Activated naive CD8-positive, alpha-beta T cell treated with anti-CD3 and anti-CD28 coated beads for 36 hours (primary cell): Measurements from ENCODE around the gene LEF1. TPM values are rescaled to one million over a fixed set of nuclear protein-coding genes. Genes with fewer than 3 reads are reported as not detected.
A peak's percentile ranks its signal among the peaks of the same experiment; 100 is the strongest.

ENCODE experiments used
- DNase-seq: peaks from one replicate; pipeline ENCODE4 v3.0.0; 2021
- H3K27ac Mint-ChIP-seq: one replicate; pipeline ENCODE4 v1.8.0; 2022; ENCODE audit warnings: mild to moderate bottlenecking, moderate library complexity, mixed read lengths
- H3K27me3 Mint-ChIP-seq: one replicate; pipeline ENCODE4 v1.8.0; 2022; ENCODE audit warnings: mild to moderate bottlenecking, mixed read lengths
- H3K36me3 Mint-ChIP-seq: one replicate; pipeline ENCODE4 v1.8.0; 2021; ENCODE audit warnings: mild to moderate bottlenecking, mixed read lengths
- H3K4me1 Mint-ChIP-seq: one replicate; pipeline ENCODE4 v1.8.0; 2021; ENCODE audit warnings: mixed read lengths
- H3K4me3 Mint-ChIP-seq: one replicate; pipeline ENCODE4 v1.8.0; 2022; ENCODE audit warnings: mild to moderate bottlenecking, moderate library complexity, mixed read lengths
- H3K9me3 Mint-ChIP-seq: one replicate; pipeline ENCODE4 v1.8.0; 2022; ENCODE audit warnings: mixed read lengths
- total RNA-seq, 2 experiments: library from RNA; stranded (reverse); gene quantifications; one replicate each; pipeline ENCODE4 v1.2.3, GENCODE V29; 2021

LEF1 gene
- total RNA-seq, 2 experiments from 2014 or later: 211 to 239 TPM

DNA sequence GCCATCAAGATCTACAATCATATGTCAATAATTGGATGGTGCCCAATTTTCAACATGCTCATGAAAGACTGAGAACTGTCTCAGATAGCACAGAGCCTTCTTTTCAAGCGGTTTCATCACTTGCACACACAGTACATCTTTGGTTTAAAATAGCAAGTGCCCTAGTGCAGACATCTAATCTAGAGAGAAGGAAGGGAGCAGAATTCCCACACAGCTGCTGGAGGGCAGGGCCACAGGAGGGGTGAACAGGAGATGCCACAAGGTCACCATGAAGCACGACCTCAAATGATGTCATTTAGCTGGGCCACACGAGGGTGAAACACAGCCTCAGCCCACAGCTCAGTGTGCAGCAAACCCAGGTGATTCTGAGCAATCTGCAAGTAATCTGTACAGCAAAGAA lies 24.3 kb downstream of the LEF1 start:
- Mint-ChIP-seq H3K36me3 (peaks cover 35% of the 10 kb centered on the region), H3K27ac (peak overlapping the region; percentile 94), H3K4me3 (peak overlapping the region; percentile 62)

GRCh38 chr4:108143515-108143914 lies 25.2 kb downstream of the LEF1 start:
- H3K4me1 Mint-ChIP-seq: peaks cover 86% of the 10 kb centered on the region
- H3K36me3 Mint-ChIP-seq: peaks cover 36% of the 10 kb centered on the region
- no peak for DNase-seq
- peak overlapping the region; percentile 94 for H3K27ac Mint-ChIP-seq
- H3K4me3 Mint-ChIP-seq: peak overlapping the region; percentile 62
- H3K27me3 Mint-ChIP-seq: no peaks in the 10 kb centered on the region
- H3K9me3 Mint-ChIP-seq: no peaks in the 10 kb centered on the region

More for the DNA sequence above, 24.3 kb downstream of the LEF1 start:
- H3K9me3 Mint-ChIP-seq: no peaks in the 10 kb centered on the region
- no peaks in the 10 kb centered on the region for H3K27me3 Mint-ChIP-seq
- DNase-seq: peak; percentile 63
- peaks cover 82% of the 10 kb centered on the region for H3K4me1 Mint-ChIP-seq

DNA sequence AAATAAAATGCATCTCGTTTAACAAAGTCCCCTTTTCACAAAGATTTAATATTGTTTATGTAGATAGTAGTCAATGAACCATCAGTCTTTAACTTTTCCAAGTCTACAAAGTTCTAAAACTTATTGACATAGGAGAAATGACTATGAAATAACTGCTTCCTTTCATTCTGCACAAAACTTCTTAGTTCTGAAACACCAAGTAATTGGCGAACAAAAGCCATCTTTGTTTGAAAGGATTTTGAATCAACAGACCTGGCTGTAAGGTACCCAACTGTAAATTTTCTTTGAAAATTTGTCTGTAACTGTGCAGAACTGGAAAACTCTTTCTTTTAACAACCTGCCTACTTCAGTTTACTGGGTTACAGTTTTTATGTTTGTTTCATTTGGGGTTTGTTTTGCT lies 25.9 kb downstream of the LEF1 start:
- Mint-ChIP-seq H3K9me3 (no peaks in the 10 kb centered on the region), H3K4me3 (peak overlapping the region; percentile 62), H3K27me3 (no peaks in the 10 kb centered on the region), H3K4me1 (peaks cover 84% of the 10 kb centered on the region), H3K27ac (peak overlapping the region; percentile 94), H3K36me3 (peaks cover 38% of the 10 kb centered on the region)
- DNase-seq: no peak

DNA sequence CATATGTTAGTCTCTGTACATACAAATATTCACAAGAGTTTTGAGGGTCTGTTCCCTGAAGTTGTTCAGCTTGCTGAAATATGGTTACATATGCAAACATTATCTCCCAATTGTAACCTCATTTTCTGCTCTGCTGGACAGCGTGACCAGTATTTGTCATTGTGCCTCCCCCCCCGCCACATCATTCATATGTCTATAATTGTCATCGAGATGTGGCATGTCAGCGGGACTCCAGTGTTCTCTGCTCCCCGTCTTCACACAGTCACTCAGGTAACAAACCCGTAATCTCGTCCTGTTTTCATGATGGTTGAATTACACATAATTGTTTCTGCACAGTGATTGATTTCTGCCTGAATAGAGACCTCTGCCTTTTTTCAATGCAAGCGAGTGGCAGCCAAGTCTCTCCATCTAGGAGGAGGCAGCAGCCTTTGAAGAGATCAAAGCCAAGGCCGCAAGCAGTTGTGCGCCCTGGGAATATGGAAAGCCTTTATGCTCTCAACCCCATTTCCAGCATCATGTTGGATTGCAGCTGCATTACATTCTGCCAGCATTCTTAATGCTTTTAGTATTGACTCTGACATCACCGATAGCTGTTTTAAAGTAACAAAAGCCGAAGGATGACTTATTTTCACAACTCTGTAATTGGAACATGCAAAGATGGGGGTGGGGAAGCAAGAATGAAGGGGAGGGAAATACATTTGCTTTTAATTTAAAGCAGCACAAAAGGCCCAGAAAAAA lies 27.4 kb downstream of the LEF1 start:
- peaks cover 76% of the 10 kb centered on the region for H3K4me1 Mint-ChIP-seq
- no peak for DNase-seq
- H3K9me3 Mint-ChIP-seq: no peaks in the 10 kb centered on the region
- H3K36me3 Mint-ChIP-seq: peaks cover 41% of the 10 kb centered on the region
- peak overlapping the region; percentile 69 for H3K4me3 Mint-ChIP-seq
- H3K27me3 Mint-ChIP-seq: no peaks in the 10 kb centered on the region
- peak overlapping the region; percentile 98 for H3K27ac Mint-ChIP-seq

- H3K36me3 Mint-ChIP-seq: peaks cover 38% of the 10 kb centered on the region
- H3K4me1 Mint-ChIP-seq: peaks cover 76% of the 10 kb centered on the region
- no peaks in the 10 kb centered on the region for H3K9me3 Mint-ChIP-seq
- H3K27me3 Mint-ChIP-seq: no peaks in the 10 kb centered on the region
- H3K27ac Mint-ChIP-seq: peak overlapping the region; percentile 98
- peak overlapping the region; percentile 81 for H3K4me3 Mint-ChIP-seq
- no peak for DNase-seq
These were observed 28.4 kb downstream of the LEF1 start for GRCh38 chr4:108140328-108140727.

- Mint-ChIP-seq H3K27ac (peak overlapping the region; percentile 98), H3K4me1 (peaks cover 81% of the 10 kb centered on the region), H3K27me3 (no peaks in the 10 kb centered on the region), H3K4me3 (peak overlapping the region; percentile 74), H3K36me3 (peaks cover 36% of the 10 kb centered on the region), H3K9me3 (no peaks in the 10 kb centered on the region)
- no peak for DNase-seq
These were observed 29.6 kb downstream of the LEF1 start for GRCh38 chr4:108139089-108139488.

DNA sequence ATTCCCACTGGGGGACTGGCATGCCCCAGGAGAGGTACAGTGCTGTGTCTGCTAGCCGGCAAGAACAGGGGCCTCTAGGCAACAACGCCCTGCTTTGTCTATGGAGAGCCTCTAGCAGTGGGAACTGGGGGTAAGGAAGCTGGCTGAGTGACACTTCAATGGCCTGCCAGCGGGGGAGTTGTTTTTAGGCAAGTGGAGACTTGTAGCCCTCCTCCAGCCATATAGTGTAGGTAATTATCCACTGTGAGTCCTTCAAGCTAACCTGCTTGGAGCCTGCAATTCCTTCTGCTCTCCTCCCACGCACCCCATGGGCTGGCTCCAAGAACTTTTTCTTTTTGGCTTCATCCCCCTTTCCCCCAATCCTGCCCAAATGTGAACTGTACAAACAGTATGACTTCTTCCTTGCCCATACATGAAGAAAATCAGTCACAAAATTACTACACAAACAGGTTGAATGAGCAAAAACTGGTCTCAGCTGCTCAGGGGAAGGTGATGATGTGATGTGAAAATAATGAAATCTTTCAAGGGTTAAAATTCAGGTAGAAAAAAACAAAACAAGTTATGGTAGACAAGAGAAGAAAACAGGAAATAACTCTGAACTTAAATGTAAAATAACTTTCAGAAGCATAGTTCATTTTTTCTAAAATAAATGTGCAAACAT lies 33.1 kb downstream of the LEF1 start:
- Mint-ChIP-seq H3K27ac (peak overlapping the region; percentile 91), H3K4me1 (peaks cover 77% of the 10 kb centered on the region), H3K4me3 (peak overlapping the region; percentile 69), H3K36me3 (peaks cover 41% of the 10 kb centered on the region), H3K27me3 (no peaks in the 10 kb centered on the region), H3K9me3 (no peaks in the 10 kb centered on the region)
- no peak for DNase-seq

GRCh38 chr4:108130955-108131354 lies 37.8 kb downstream of the LEF1 start:
- Mint-ChIP-seq H3K27ac (peak overlapping the region; percentile 83), H3K27me3 (no peaks in the 10 kb centered on the region), H3K36me3 (peaks cover 46% of the 10 kb centered on the region), H3K4me3 (no peak overlapping the region), H3K4me1 (peaks cover 85% of the 10 kb centered on the region), H3K9me3 (no peaks in the 10 kb centered on the region)
- DNase-seq: no peak

- Mint-ChIP-seq H3K4me3 (peak overlapping the region; percentile 30), H3K4me1 (peaks cover 80% of the 10 kb centered on the region), H3K9me3 (no peaks in the 10 kb centered on the region), H3K36me3 (peaks cover 50% of the 10 kb centered on the region), H3K27me3 (no peaks in the 10 kb centered on the region), H3K27ac (peak overlapping the region; percentile 83)
- no peak for DNase-seq
These were observed 39.5 kb downstream of the LEF1 start for GRCh38 chr4:108129196-108129595.

DNA sequence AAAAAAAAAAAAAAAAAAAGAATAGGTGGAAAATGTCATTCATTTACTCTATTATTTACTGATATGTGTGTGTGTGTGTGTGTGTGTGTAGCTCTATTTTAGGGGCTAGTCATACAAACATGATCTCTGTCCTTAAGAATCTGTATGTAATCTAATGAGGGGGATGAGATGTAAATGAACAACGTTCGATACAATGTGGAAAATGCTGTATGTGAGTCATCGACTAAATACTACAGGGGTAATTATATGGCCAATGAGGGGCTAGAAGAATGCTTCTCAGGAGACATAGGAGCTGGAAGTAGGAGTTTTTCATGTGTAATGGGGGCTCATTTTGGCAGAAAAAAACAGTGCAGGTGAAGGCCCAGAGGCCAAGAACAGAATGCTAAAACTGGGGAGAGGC lies 41.9 kb downstream of the LEF1 start:
- Mint-ChIP-seq H3K27ac (peak overlapping the region; percentile 83), H3K4me1 (peaks cover 75% of the 10 kb centered on the region), H3K36me3 (peaks cover 50% of the 10 kb centered on the region), H3K9me3 (no peaks in the 10 kb centered on the region), H3K27me3 (no peaks in the 10 kb centered on the region), H3K4me3 (peak overlapping the region; percentile 50)
- DNase-seq: no peak

DNA sequence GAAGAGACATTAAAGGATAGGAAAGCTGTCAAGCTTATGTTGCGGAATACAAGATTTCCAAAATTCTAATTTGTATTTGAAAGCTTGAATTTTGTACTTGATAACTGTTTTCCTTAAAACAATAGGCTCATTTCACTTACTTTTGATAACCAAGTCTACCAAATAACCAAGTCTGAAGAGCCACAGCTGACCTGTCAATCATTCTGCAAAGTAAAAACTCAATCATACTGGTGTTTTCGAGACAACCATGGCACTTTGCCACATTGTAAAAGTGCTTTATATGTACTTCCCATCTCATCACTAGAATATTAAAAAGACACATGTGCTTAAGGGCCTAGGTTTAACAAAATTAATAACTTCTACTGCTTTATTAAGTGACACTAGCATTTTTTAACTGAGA lies 47.9 kb downstream of the LEF1 start:
- no peaks in the 10 kb centered on the region for H3K9me3 Mint-ChIP-seq
- H3K36me3 Mint-ChIP-seq: peaks cover 48% of the 10 kb centered on the region
- peaks cover 78% of the 10 kb centered on the region for H3K4me1 Mint-ChIP-seq
- H3K4me3 Mint-ChIP-seq: peak overlapping the region; percentile 15
- DNase-seq: no peak
- no peaks in the 10 kb centered on the region for H3K27me3 Mint-ChIP-seq
- H3K27ac Mint-ChIP-seq: peak overlapping the region; percentile 69

DNA sequence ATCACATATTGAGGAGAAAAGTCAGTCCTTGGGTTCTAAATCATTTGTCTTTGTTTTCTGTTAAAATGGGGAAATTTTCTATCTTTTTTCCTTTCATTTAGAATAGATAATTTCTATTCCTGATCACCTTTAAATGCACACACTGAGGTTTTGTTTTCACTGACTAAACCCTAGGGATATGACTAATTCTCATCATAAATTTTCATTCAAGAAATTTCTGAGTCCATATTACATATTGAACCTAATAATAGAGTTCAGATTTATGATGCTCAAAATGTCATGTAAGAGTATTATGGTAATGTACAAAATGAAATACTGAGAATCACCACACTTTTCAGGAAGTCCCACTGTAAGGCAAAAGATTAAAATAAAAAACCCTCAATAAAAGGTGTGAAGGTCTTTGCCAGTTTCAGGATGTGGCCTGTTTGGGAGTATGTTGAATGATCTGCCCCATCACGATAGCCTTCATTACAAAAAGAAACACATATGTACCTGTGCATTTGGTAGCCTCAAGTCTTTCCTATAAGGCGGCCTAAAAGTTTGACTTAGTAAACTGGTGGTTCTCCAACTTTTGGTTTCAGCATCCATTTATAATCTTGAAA lies 49.4 kb downstream of the LEF1 start:
- Mint-ChIP-seq H3K9me3 (no peaks in the 10 kb centered on the region), H3K36me3 (peaks cover 46% of the 10 kb centered on the region), H3K27ac (peak overlapping the region; percentile 96), H3K4me1 (peaks cover 81% of the 10 kb centered on the region), H3K27me3 (no peaks in the 10 kb centered on the region), H3K4me3 (peak overlapping the region; percentile 44)
- DNase-seq: no peak

- no peaks in the 10 kb centered on the region for H3K27me3 Mint-ChIP-seq
These were observed 50.2 kb downstream of the LEF1 start for GRCh38 chr4:108118505-108118904.

DNA sequence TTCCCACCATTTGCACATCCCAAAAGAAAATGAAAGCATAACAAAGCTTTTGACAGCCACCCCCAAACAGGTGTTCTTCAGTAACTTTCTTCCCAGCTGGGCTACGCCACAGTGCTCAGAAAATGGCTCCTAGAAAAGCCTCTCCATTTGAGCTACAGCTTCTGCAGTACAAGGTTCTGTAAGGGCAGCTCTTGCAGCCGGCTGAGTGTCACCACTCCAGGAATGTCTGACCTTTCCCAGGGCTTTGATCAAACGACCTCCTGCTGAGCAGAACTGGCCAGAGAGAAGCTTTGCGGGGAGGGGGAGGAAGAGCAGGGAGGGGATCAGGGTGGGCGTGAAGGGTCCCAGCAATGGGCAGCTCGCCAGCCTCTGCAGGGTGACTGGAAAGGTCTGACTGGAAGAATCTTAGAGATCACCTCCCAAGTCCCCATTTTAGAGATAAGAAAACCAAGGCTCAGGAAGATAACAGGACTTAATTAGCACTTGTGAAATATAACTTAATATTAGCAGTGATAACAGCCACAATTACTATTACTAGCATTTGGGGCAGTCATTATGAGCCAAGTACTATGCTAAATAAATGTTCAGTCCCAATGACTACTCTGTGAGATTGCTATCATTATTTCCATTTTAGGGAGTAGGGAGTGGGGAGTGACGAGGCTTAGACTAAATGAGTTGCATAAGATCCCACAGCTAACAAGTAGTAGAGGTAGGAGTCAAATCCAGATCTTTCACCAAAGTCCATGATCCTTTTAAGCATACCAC lies 51.1 kb downstream of the LEF1 start:
- Mint-ChIP-seq H3K27ac (peak overlapping the region; percentile 96), H3K9me3 (no peaks in the 10 kb centered on the region), H3K4me3 (peak overlapping the region; percentile 67), H3K4me1 (peaks cover 88% of the 10 kb centered on the region), H3K36me3 (peaks cover 41% of the 10 kb centered on the region), H3K27me3 (no peaks in the 10 kb centered on the region)
- no peak for DNase-seq

More at GRCh38 chr4:108118505-108118904, 50.2 kb downstream of the LEF1 start:
- Mint-ChIP-seq H3K4me3 (peak overlapping the region; percentile 67), H3K27ac (peak overlapping the region; percentile 96), H3K9me3 (no peaks in the 10 kb centered on the region), H3K4me1 (peaks cover 84% of the 10 kb centered on the region), H3K36me3 (peaks cover 41% of the 10 kb centered on the region)
- no peak for DNase-seq
